Caco-2 (cell line): ENCODE measurements around the gene NDUFV1. TPM values are rescaled to one million over a fixed set of nuclear protein-coding genes. Genes with fewer than 3 reads are reported as not detected.

Experiments
- BruUV-seq: library from RNA; stranded (reverse); fragments of 400-500 nt; replicated peaks from 2 replicates; lab custom pipeline; 2021; lab: Mats Ljungman, UMichigan
- CTCF ChIA-PET: fragments of 300-600 bp; sonication (Branson Sonifier 250); formaldehyde crosslinking; loops from one replicate; lab custom pipeline; 2022; ENCODE audit warnings: antibody characterized with exemption; lab: Charles Lee
- POLR2A ChIA-PET: fragments of 300-600 bp; sonication (Branson Sonifier 250); formaldehyde crosslinking; loops from one replicate; lab custom pipeline; 2022; ENCODE audit warnings: antibody characterized with exemption; lab: Charles Lee
- DNase-seq, 2 experiments: peaks; one replicate each; pipeline versions ENCODE4 v3.0.0 to v3.0.0-alpha.2; 2020 to 2022
- H3K27me3 ChIP-seq: replicated peaks from 2 replicates; pipeline ENCODE4 v1.6.0; 2011; ENCODE audit warnings: low read length; ENCODE audit not compliant: control insufficient read depth, insufficient read depth
- H3K36me3 ChIP-seq: 2 replicates; pipeline ENCODE4 v1.5.1; 2011; ENCODE audit warnings: low read length; ENCODE audit not compliant: control insufficient read depth, insufficient read depth
- H3K4me1 ChIP-seq: fragments of 250-450 bp; sonication (Bioruptor Pico); 2 replicates; pipeline ENCODE4 v1.5.1; 2020; ENCODE audit warnings: mild to moderate bottlenecking
- H3K4me3 ChIP-seq: 2 replicates; pipeline ENCODE4 v1.5.1; 2011; ENCODE audit warnings: low read depth, mild to moderate bottlenecking, control low read depth, low read length
- H3K9me3 ChIP-seq: fragments of 250-450 bp; sonication (Bioruptor Pico); 2 replicates; pipeline ENCODE4 v1.5.1; 2020; ENCODE audit warnings: mild to moderate bottlenecking, moderate library complexity
- H3K27ac Mint-ChIP-seq: one replicate; pipeline ENCODE4 v1.8.0; 2022; ENCODE audit warnings: mixed read lengths; ENCODE audit not compliant: unreplicated experiment
- H3K27me3 Mint-ChIP-seq: one replicate; pipeline ENCODE4 v1.8.0; 2022; ENCODE audit warnings: mixed read lengths; ENCODE audit not compliant: insufficient read depth, unreplicated experiment
- H3K36me3 Mint-ChIP-seq: one replicate; pipeline ENCODE4 v1.8.0; 2022; ENCODE audit warnings: mild to moderate bottlenecking, mixed read lengths; ENCODE audit not compliant: insufficient read depth, unreplicated experiment
- H3K4me1 Mint-ChIP-seq: one replicate; pipeline ENCODE4 v1.8.0; 2022; ENCODE audit warnings: low read depth, mixed read lengths; ENCODE audit not compliant: unreplicated experiment
- H3K4me3 Mint-ChIP-seq: one replicate; pipeline ENCODE4 v1.8.0; 2022; ENCODE audit warnings: mild to moderate bottlenecking, moderate library complexity, mixed read lengths; ENCODE audit not compliant: unreplicated experiment
- H3K9me3 Mint-ChIP-seq: one replicate; pipeline ENCODE4 v1.8.0; 2022; ENCODE audit warnings: mixed read lengths; ENCODE audit not compliant: unreplicated experiment
- intact Hi-C: fragments of 100-400 bp; cut with micrococcal nuclease; formaldehyde crosslinking; loops from one replicate; pipeline ENCODE4 v1.10.0; 2022; ENCODE audit not compliant: unreplicated experiment
- total RNA-seq: library from RNA; stranded (reverse); gene quantifications from 2 replicates; pipeline ENCODE4 v1.2.3, GENCODE V29; 2022
- TF ChIP-seq, protein P1 (sequence below), 2 experiments: fragments of 200-600 bp in 1 of 2; IDR thresholded peaks; 1 replicate in 1 of 2; 2 replicates in 1 of 2; pipeline versions ENCODE4 v1.5.1 to v1.8.0; 2011 to 2022; ENCODE audit warnings: antibody characterized with exemption in 1 of 2, control low read depth in 1 of 2, inconsistent platforms in 1 of 2, low read depth in 1 of 2, low read length in 1 of 2, mild to moderate bottlenecking in 1 of 2, moderate library complexity in 1 of 2; ENCODE audit not compliant: insufficient read depth in 1 of 2, severe bottlenecking in 1 of 2, unreplicated experiment in 1 of 2

The NDUFV1 gene
- total RNA-seq, 1 experiment from 2014 or later, result 358 TPM

DNA sequence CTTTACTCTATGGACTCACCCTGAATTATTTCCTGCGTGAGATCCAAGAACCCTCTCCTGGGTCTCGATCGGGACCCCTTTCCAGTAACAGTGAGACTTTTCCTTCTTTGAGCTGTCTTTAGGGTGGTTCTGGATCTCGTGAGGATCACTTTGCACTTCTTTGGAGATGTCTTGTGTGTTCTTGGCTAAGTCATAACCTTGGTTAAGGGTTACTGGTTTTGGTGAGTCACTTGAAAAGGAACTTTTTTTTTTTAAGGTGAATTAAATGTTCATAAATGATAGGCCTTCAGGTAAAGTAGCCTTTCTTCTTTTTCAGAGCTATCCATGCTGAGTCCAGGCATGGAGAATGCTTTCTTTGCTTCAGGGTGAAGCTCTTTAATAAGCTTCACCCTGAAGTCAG lies 42.5 kb upstream of the NDUFV1 start:
- H3K9me3 Mint-ChIP-seq, result no peaks in the 10 kb centered on the region
- H3K4me1 Mint-ChIP-seq, result peaks cover 25% of the 10 kb centered on the region
- ChIA-PET POLR2A (interaction anchor here (0.7 to 1.0 kb wide), 2 partner anchors 19 to 67 kb away, joined by 3 to 4 read pairs; partner anchors contain the start of gene GSTP1), CTCF (interaction anchor here (0.6 to 1.3 kb wide), 5 partner anchors 8 to 66 kb away, joined by 3 to 7 read pairs (median 4); partner anchors contain the start of gene NUDT8)
- peaks cover 23% of the 10 kb centered on the region for H3K36me3 Mint-ChIP-seq
- H3K27me3 Mint-ChIP-seq, result no peaks in the 10 kb centered on the region
- no peak for DNase-seq
- TF ChIP-seq, protein P1, sequence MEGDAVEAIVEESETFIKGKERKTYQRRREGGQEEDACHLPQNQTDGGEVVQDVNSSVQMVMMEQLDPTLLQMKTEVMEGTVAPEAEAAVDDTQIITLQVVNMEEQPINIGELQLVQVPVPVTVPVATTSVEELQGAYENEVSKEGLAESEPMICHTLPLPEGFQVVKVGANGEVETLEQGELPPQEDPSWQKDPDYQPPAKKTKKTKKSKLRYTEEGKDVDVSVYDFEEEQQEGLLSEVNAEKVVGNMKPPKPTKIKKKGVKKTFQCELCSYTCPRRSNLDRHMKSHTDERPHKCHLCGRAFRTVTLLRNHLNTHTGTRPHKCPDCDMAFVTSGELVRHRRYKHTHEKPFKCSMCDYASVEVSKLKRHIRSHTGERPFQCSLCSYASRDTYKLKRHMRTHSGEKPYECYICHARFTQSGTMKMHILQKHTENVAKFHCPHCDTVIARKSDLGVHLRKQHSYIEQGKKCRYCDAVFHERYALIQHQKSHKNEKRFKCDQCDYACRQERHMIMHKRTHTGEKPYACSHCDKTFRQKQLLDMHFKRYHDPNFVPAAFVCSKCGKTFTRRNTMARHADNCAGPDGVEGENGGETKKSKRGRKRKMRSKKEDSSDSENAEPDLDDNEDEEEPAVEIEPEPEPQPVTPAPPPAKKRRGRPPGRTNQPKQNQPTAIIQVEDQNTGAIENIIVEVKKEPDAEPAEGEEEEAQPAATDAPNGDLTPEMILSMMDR (IDR thresholded peaks at IDR 0.05; ENCODE audit: insufficient read depth in 1 of 2, low read depth in 1 of 2, low read length in 1 of 2, severe bottlenecking in 1 of 2, unreplicated experiment in 1 of 2), result no peak
- H3K27ac Mint-ChIP-seq, result peak overlapping the region; percentile 95
- H3K4me3 ChIP-seq, result no peak overlapping the region
- BruUV-seq, result TSS peak; percentile 98
- H3K9me3 ChIP-seq, result no peaks in the 10 kb centered on the region
- H3K4me1 ChIP-seq, result peaks cover 30% of the 10 kb centered on the region
- peak overlapping the region; percentile 59 for H3K4me3 Mint-ChIP-seq
- intact Hi-C loops, result no loop called here
- H3K36me3 ChIP-seq, result no peaks in the 10 kb centered on the region
- no peaks in the 10 kb centered on the region for H3K27me3 ChIP-seq

DNA sequence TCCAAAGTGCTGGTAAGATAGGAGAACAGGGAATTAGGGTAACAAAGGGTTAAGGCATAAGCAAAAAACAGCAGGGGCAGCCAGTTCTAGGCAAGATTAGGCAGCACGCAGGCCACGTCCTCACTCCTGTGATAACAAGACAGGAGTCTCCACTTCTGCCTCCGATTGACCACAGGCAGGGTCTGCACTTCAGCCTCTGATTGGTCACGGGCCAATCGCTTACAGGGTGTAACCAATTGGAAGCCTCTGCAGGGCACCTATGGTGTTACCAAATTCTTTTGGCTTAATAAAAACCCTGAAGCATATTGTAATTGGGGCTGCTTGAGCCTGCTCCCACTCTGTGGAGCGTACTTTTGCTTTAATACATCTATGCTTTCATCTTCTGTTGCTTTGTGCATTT lies 35.3 kb upstream of the NDUFV1 start:
- POLR2A ChIA-PET, result no interaction called here
- no peak for DNase-seq
- Mint-ChIP-seq H3K9me3 (no peaks in the 10 kb centered on the region), H3K27me3 (no peaks in the 10 kb centered on the region), H3K4me1 (peaks cover 30% of the 10 kb centered on the region), H3K27ac (no peak overlapping the region), H3K4me3 (no peak overlapping the region), H3K36me3 (no peaks in the 10 kb centered on the region)
- Histone ChIP-seq H3K36me3 (no peaks in the 10 kb centered on the region), H3K4me3 (no peak overlapping the region), H3K4me1 (peaks cover 16% of the 10 kb centered on the region), H3K27me3 (no peaks in the 10 kb centered on the region), H3K9me3 (0 out of 2 replicates have a peak, but pooled peaks cover 3% of the 10 kb centered on the region)
- no TSS peak for BruUV-seq
- TF ChIP-seq, protein P1 (IDR thresholded peaks at IDR 0.05; ENCODE audit: insufficient read depth in 1 of 2, low read depth in 1 of 2, low read length in 1 of 2, severe bottlenecking in 1 of 2, unreplicated experiment in 1 of 2), result no peak
- CTCF ChIA-PET, result interaction anchor here (1.0 to 1.9 kb wide), 2 partner anchors 21 to 25 kb away, joined by 3 to 5 read pairs; no protein-coding TSS in a partner anchor
- intact Hi-C loops, result no loop called here

GRCh38 chr11:67572305-67572704 lies 34.4 kb upstream of the NDUFV1 start:
- no peak overlapping the region for H3K4me3 ChIP-seq
- no peak overlapping the region for H3K4me3 Mint-ChIP-seq
- H3K36me3 Mint-ChIP-seq, result no peaks in the 10 kb centered on the region
- ChIA-PET POLR2A (interaction anchor here (0.9 to 2.8 kb wide), 3 partner anchors 11 to 107 kb away, joined by 3 to 16 read pairs (median 4); partner anchors contain the start of gene GSTP1), CTCF (interaction anchor here (0.6 to 3.8 kb wide), 10 partner anchors 8 to 87 kb away, joined by 3 to 35 read pairs (median 4); partner anchors contain the start of genes GSTP1 and NUDT8)
- H3K4me1 Mint-ChIP-seq, result peaks cover 30% of the 10 kb centered on the region
- H3K27me3 ChIP-seq, result no peaks in the 10 kb centered on the region
- H3K27ac Mint-ChIP-seq, result no peak overlapping the region
- intact Hi-C loops, result loop anchor here (1.0 to 2.0 kb wide), 4 partner anchors 9 to 86 kb away; partner anchors contain the start of gene NDUFV1
- H3K9me3 Mint-ChIP-seq, result no peaks in the 10 kb centered on the region
- 0 out of 2 replicates have a peak, but pooled peaks cover 3% of the 10 kb centered on the region for H3K9me3 ChIP-seq
- no peaks in the 10 kb centered on the region for H3K27me3 Mint-ChIP-seq
- H3K4me1 ChIP-seq, result peaks cover 16% of the 10 kb centered on the region
- no peak for DNase-seq
- H3K36me3 ChIP-seq, result no peaks in the 10 kb centered on the region
- no TSS peak for BruUV-seq
- TF ChIP-seq, protein P1 (IDR thresholded peaks at IDR 0.05; ENCODE audit: insufficient read depth in 1 of 2, low read depth in 1 of 2, low read length in 1 of 2, severe bottlenecking in 1 of 2, unreplicated experiment in 1 of 2), result no peak
